GM12878 (cell line): ENCODE measurements around the gene STK10. TPM values are rescaled to one million over a fixed set of nuclear protein-coding genes. Genes with fewer than 3 reads are reported as not detected.

ENCODE experiments used
- ATAC-seq: fragments of 200-7000 bp; cut with Tn5 transposase; 3 replicates; pipeline ENCODE4 v1.9.1; 2020; ENCODE audit warnings: mild to moderate bottlenecking, moderate library complexity
- BruUV-seq: library from RNA; stranded (reverse); fragments of 400-500 nt; replicated peaks from 2 replicates; lab custom pipeline; 2021; lab: Mats Ljungman, UMichigan
- CTCF ChIA-PET: fragments of 300-600 bp; sonication (Branson Sonifier 250); formaldehyde crosslinking; extraction: SDS; loops from one replicate; lab custom pipeline; 2021; ENCODE audit warnings: inconsistent platforms; lab: Yijun Ruan, JAX
- POLR2A ChIA-PET: fragments of 350-600 bp; formaldehyde crosslinking; extraction: SDS; loops from one replicate; lab custom pipeline; 2021; ENCODE audit warnings: inconsistent platforms; lab: Charles Lee
- RAD21 ChIA-PET: fragments of 300-600 bp; sonication (Branson Sonifier 250); formaldehyde crosslinking; loops from one replicate; lab custom pipeline; 2023; ENCODE audit warnings: antibody characterized with exemption; ENCODE audit not compliant: unreplicated experiment; lab: Charles Lee
- SMC1A ChIA-PET: fragments of 300-600 bp; sonication (Branson Sonifier 250); formaldehyde crosslinking; loops from one replicate; lab custom pipeline; 2023; ENCODE audit not compliant: unreplicated experiment, uncharacterized antibody; lab: Charles Lee
- DNase-seq: peaks from one replicate; pipeline ENCODE4 v3.0.0-alpha.2; 2011; ENCODE audit warnings: low read depth, low spot score
- FAIRE-seq: peaks from 3 replicates; lab custom pipeline; 2011; peaks lifted over from hg19 to GRCh38; lab: Jason Lieb, UNC
- H2AFZ ChIP-seq: 2 replicates; pipeline ENCODE4 v1.6.0; 2011; ENCODE audit warnings: low read depth, low read length, control low read depth; ENCODE audit not compliant: control insufficient read depth
- H3K27ac ChIP-seq: 2 replicates; pipeline ENCODE4 v1.5.1; 2011; ENCODE audit warnings: control low read depth; ENCODE audit not compliant: control insufficient read depth, insufficient read depth
- H3K27me3 ChIP-seq, 2 experiments: replicated peaks in 1 of 2; 2 replicates each; pipeline versions ENCODE4 v1.6.0 to v1.6.1; 2011; ENCODE audit warnings: low read length in 1 of 2; ENCODE audit not compliant: control insufficient read depth in 2 of 2, insufficient read depth in 2 of 2
- H3K36me3 ChIP-seq, 2 experiments: 2 replicates each; pipeline ENCODE4 v1.5.1; 2011; ENCODE audit warnings: low read length in 1 of 2; ENCODE audit not compliant: control insufficient read depth in 2 of 2, insufficient read depth in 2 of 2
- H3K4me1 ChIP-seq: 2 replicates; pipeline ENCODE4 v1.6.1; 2011; ENCODE audit warnings: mild to moderate bottlenecking, low read length, moderate library complexity, mixed read lengths; ENCODE audit not compliant: control insufficient read depth, insufficient read depth
- H3K4me2 ChIP-seq: 2 replicates; pipeline ENCODE4 v1.6.0; 2011; ENCODE audit warnings: control low read depth; ENCODE audit not compliant: control insufficient read depth, insufficient read depth
- H3K4me3 ChIP-seq: fragments of 200-600 bp; sonication (generic); 2 replicates; pipeline ENCODE4 v1.5.1; 2016
- H3K79me2 ChIP-seq: 2 replicates; pipeline ENCODE4 v1.6.0; 2011; ENCODE audit warnings: low read length; ENCODE audit not compliant: control insufficient read depth, insufficient read depth
- H3K9ac ChIP-seq: 2 replicates; pipeline ENCODE4 v1.8.0; 2011; ENCODE audit warnings: low read length, control low read depth, mixed read lengths; ENCODE audit not compliant: control insufficient read depth, insufficient read depth
- H3K9me3 ChIP-seq: replicated peaks from 3 replicates; pipeline ENCODE4 v1.5.1; 2011; ENCODE audit warnings: mild to moderate bottlenecking, low read length; ENCODE audit not compliant: control insufficient read depth, insufficient read depth
- H4K20me1 ChIP-seq: 2 replicates; pipeline ENCODE4 v1.6.0; 2011; ENCODE audit not compliant: control insufficient read depth, insufficient read depth
- E4F1 ChIP-seq: fragments of 450-650 bp; IDR thresholded peaks from 2 replicates; pipeline ENCODE4 v1.6.1; 2018; ENCODE audit warnings: borderline replicate concordance, mild to moderate bottlenecking; ENCODE audit not compliant: partially characterized antibody
- MXI1 ChIP-seq: fragments of 150-350 bp; IDR thresholded peaks from 2 replicates; pipeline ENCODE4 v1.6.1; 2011; ENCODE audit warnings: low read depth, mild to moderate bottlenecking, inconsistent platforms, low read length, improper control_type of control experiment
- NR2C1 ChIP-seq: fragments of 450-650 bp; IDR thresholded peaks from 2 replicates; pipeline ENCODE4 v1.6.1; 2017; ENCODE audit warnings: antibody characterized with exemption, mild to moderate bottlenecking, moderate library complexity
- POLR2AphosphoS5 ChIP-seq: IDR thresholded peaks from 2 replicates; pipeline ENCODE4 v1.6.1; 2011; ENCODE audit warnings: mild to moderate bottlenecking, low read length, inconsistent platforms
- PRDM15 ChIP-seq: fragments of 450-650 bp; formaldehyde crosslinking; IDR thresholded peaks from 2 replicates; pipeline ENCODE4 v1.4.0; 2020; ENCODE audit warnings: mild to moderate bottlenecking, moderate library complexity
- RBBP5 ChIP-seq: fragments of 200-600 bp; sonication (generic); conservative IDR thresholded peaks from 2 replicates; pipeline ENCODE4 v1.6.1; 2016
- SUPT20H ChIP-seq: IDR thresholded peaks from 2 replicates; pipeline ENCODE4 v1.6.1; 2011; ENCODE audit warnings: low read depth, mild to moderate bottlenecking, low read length, moderate library complexity, borderline replicate concordance; ENCODE audit not compliant: control insufficient read depth
- TBL1XR1 ChIP-seq: IDR thresholded peaks from 2 replicates; pipeline ENCODE4 v1.6.1; 2012; ENCODE audit warnings: low read depth, low read length, improper control_type of control experiment
- ZBTB33 ChIP-seq: fragments of 450-650 bp; IDR thresholded peaks from 2 replicates; pipeline ENCODE4 v1.6.1; 2017; ENCODE audit warnings: mild to moderate bottlenecking
- ZNF384 ChIP-seq: IDR thresholded peaks from 2 replicates; pipeline ENCODE4 v1.6.1; 2012; ENCODE audit warnings: low read depth, mild to moderate bottlenecking, low read length, improper control_type of control experiment, borderline replicate concordance
- WGBS: methylation state at CpG from one replicate; pipeline ENCODE4 v1.1.6; 2016; ENCODE audit warnings: low lambda C conversion rate; ENCODE audit not compliant: insufficient replicate concordance, insufficient coverage; ENCODE audit errors: missing lambda C conversion rate; 5-methylcytosine and 5-hydroxymethylcytosine counted together
- in situ Hi-C: fragments of 300-500 bp; cut with MboI; formaldehyde crosslinking; loops from 9 replicates; pipeline ENCODE4 v1.14.3; 2018; ENCODE audit warnings: mixed read lengths
- intact Hi-C: fragments of 100-400 bp; cut with micrococcal nuclease; formaldehyde crosslinking; loops from one replicate; pipeline ENCODE4 v1.14.2; 2022; ENCODE audit not compliant: unreplicated experiment
- polyA plus RNA-seq, 11 experiments: library from polyadenylated mRNA; depleted of rRNA in 4 of 11; unstranded in 6 of 11; stranded (reverse) in 5 of 11; fragments of >200 nt; fragmentation: Nextera tagmentation in 4 of 11; fragmentation: Illumina TruSeq in 1 of 11; extraction: Ambion mirVana in 4 of 11; extraction: Trizol in 1 of 11; gene quantifications; 1 replicate in 1 of 11; 2 replicates in 10 of 11; pipeline versions ENCODE4 v1.2.1 to v1.2.3, GENCODE V29; 2011 to 2016; ENCODE audit warnings: inconsistent platforms in 2 of 11, missing spikeins in 2 of 11, low read depth in 1 of 11
- total RNA-seq, 4 experiments: library from RNA; depleted of rRNA in 3 of 4; stranded (reverse); fragments of >200 nt in 3 of 4; fragmentation: Illumina TruSeq in 1 of 4; extraction: Trizol in 1 of 4; gene quantifications; 2 replicates each; pipeline versions ENCODE4 v1.2.1 to v1.2.3, GENCODE V29; 2013 to 2021

STK10 gene
- total and polyA plus RNA-seq, 10 of the 15 experiments (the other 5 are each of a cell fraction or from before 2014, with no cell fraction given) = 14.2 to 96.4 (median 50.6) TPM

- TF ChIP-seq ZBTB33 (no peak), NR2C1 (no peak)
Observed at GRCh38 chr5:172071309-172071875, 116.6 kb downstream of the STK10 start (continued).

- H3K4me2 ChIP-seq = no peak overlapping the region
- no peak overlapping the region for H3K4me3 ChIP-seq
- FAIRE-seq (no peak), DNase-seq (no peak), ATAC-seq (no peak)
- no peaks in the 10 kb centered on the region; the same call in 1 of the 2 replicates for H3K79me2 ChIP-seq
- POLR2A ChIA-PET = interaction anchor here (0.6 kb wide), 2 partner anchors 23 to 586 kb away, joined by 3 read pairs; no protein-coding TSS in a partner anchor
- no peaks in the 10 kb centered on the region for H3K27me3 ChIP-seq
- H3K36me3 ChIP-seq = peaks cover 22 to 32% of the 10 kb centered on the region in 2 experiments
- in situ Hi-C loops (no loop called here), intact Hi-C loops (no loop called here)
- no peak overlapping the region for H2AFZ ChIP-seq
- RAD21 ChIA-PET = no interaction called here
- peaks cover 12% of the 10 kb centered on the region for H3K4me1 ChIP-seq
- H3K9me3 ChIP-seq = no peaks in the 10 kb centered on the region
- SMC1A ChIA-PET = no interaction called here
- H3K27ac ChIP-seq = no peak overlapping the region
- CTCF ChIA-PET = interaction anchor here (3.3 kb wide), 1 partner anchor 154 kb away, joined by 10 read pairs; no protein-coding TSS in a partner anchor
- H4K20me1 ChIP-seq = no peaks in the 10 kb centered on the region
- 100% methylated on average over 7 of the region's 7 CpGs for WGBS
- no peak overlapping the region for H3K9ac ChIP-seq
- no TSS peak for BruUV-seq
- TF ChIP-seq TBL1XR1 (no peak), ZNF384 (no peak), POLR2AphosphoS5 (no peak), MXI1 (no peak), SUPT20H (no peak), RBBP5 (no peak), E4F1 (no peak), PRDM15 (CRISPR knock-in tag) (no peak)
Observed at GRCh38 chr5:172065431-172066065, 122.5 kb downstream of the STK10 start.
